ENCODE results near the gene COX6A2.

- peak; percentile 50 for TF ChIP-seq CTCF (IDR thresholded peaks at IDR 0.05; ENCODE audit: low read depth, low read length, missing input control)
- TF ChIP-seq FOXA1 (IDR thresholded peaks at IDR 0.05), result no peak
- no peak for TF ChIP-seq ZBTB33 (IDR thresholded peaks at IDR 0.05)
- no peak for TF ChIP-seq MAX (IDR thresholded peaks at IDR 0.05)
- no peak for TF ChIP-seq REST (IDR thresholded peaks at IDR 0.05)
- no peak for TF ChIP-seq TAF1 (conservative IDR thresholded peaks at IDR 0.05)
- TF ChIP-seq RAD21 (IDR thresholded peaks at IDR 0.05), result peak; percentile 67 to 75
- no peak for TF ChIP-seq SP1 (IDR thresholded peaks at IDR 0.05)
- TF ChIP-seq YY1 (IDR thresholded peaks at IDR 0.05), result no peak
- no peak for TF ChIP-seq EGR1 (IDR thresholded peaks at IDR 0.05; ENCODE audit: low read depth in 2 of 2)
Measured at GRCh38 chr16:31382485-31383161, 45.5 kb downstream of the COX6A2 start.

All from liver (tissue), 3 donors.